ES-I3 (cell line): Measurements from ENCODE around the gene OXTR.
"Not testable (repeated sequence)": the region's sequence is repeated elsewhere in the genome, so short reads cannot be mapped to it uniquely, and the experiment has no call there.

Source experiments
- H3K36me3 ChIP-seq: 2 replicates; pipeline ENCODE4 v1.6.1; 2013; ENCODE audit warnings: mild to moderate bottlenecking, low read length, control low read depth, moderate library complexity; ENCODE audit not compliant: insufficient read depth
- H3K4me1 ChIP-seq: 2 replicates; pipeline ENCODE4 v1.6.1; 2013; ENCODE audit warnings: mild to moderate bottlenecking, control low read depth, low read length; ENCODE audit not compliant: insufficient read depth
- H3K9ac ChIP-seq: 2 replicates; pipeline ENCODE4 v1.6.1; 2013; ENCODE audit warnings: low read depth, mild to moderate bottlenecking, low read length, moderate library complexity
- H3K9me3 ChIP-seq: 2 replicates; pipeline ENCODE4 v1.6.1; 2013; ENCODE audit warnings: mild to moderate bottlenecking, low read length, moderate library complexity; ENCODE audit not compliant: control insufficient read depth, insufficient read depth

The OXTR gene

DNA sequence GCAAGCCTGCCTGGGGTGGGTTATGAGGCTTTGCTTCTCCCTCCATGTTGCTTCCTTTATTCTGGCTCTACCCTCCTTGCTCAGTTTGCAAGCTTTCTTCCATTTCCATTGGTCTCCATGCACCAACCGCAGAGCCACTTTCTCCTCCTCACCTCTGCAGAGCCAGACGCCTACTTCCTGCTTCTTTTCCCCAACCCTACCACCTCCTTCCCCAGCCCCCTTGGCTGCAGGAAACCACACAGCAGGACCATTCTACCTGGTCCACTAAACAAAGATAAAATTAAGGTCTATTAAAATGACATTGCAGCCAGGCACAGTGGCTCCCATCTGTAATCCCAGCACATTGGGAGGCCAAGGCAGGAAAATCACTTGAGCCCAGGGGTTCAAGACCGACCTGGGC is 45.8 kb downstream of the OXTR start:
- H3K9me3 ChIP-seq = no peaks in the 10 kb centered on the region
- H3K4me1 ChIP-seq = peaks cover 17% of the 10 kb centered on the region; the same call in 1 of the 2 replicates
- H3K9ac ChIP-seq = no peak overlapping the region
- H3K36me3 ChIP-seq = no peaks in the 10 kb centered on the region

DNA sequence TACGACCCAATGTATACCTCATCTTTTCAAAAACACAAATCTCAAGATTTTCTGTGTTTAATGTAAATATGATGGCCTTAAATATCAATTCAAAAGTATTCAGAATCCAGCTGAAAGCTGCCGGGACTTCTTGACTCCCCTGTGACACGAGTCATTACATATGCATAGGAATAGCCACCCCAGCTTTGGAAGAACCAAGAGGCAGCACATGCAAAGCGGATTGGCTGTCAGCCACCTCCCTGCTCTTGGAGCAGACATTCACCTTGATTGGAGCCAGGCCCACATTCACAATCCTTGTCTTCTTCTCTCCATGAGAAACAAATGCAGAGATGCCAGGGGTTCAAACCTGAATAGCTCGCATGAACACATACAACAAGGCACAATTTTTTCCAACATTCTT is 46.6 kb downstream of the OXTR start:
- Histone ChIP-seq H3K9me3 (no peaks in the 10 kb centered on the region), H3K36me3 (no peaks in the 10 kb centered on the region), H3K4me1 (peaks cover 15% of the 10 kb centered on the region; the same call in 1 of the 2 replicates), H3K9ac (no peak overlapping the region)

DNA sequence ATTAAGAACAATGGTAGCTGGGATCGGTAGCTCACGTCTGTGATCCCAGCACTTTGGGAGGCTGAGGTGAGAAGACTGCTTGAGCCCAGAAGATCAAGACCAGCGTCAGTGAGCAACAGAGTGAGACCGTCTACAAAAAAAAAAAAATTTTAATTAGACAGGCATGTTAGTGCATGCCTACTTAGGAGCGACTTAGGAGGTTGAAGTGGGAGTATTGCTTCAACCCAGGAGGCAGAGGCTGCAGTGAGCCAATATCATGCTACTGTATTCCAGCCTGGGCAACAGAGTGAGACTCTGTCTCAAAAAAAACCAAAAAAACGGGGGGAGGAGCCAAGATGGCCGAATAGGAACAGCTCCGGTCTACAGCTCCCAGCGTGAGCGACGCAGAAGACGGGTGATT is 53.7 kb downstream of the OXTR start:
- H3K4me1 ChIP-seq, H3K9me3 ChIP-seq, H3K36me3 ChIP-seq, H3K9ac ChIP-seq: not testable (repeated sequence)

DNA sequence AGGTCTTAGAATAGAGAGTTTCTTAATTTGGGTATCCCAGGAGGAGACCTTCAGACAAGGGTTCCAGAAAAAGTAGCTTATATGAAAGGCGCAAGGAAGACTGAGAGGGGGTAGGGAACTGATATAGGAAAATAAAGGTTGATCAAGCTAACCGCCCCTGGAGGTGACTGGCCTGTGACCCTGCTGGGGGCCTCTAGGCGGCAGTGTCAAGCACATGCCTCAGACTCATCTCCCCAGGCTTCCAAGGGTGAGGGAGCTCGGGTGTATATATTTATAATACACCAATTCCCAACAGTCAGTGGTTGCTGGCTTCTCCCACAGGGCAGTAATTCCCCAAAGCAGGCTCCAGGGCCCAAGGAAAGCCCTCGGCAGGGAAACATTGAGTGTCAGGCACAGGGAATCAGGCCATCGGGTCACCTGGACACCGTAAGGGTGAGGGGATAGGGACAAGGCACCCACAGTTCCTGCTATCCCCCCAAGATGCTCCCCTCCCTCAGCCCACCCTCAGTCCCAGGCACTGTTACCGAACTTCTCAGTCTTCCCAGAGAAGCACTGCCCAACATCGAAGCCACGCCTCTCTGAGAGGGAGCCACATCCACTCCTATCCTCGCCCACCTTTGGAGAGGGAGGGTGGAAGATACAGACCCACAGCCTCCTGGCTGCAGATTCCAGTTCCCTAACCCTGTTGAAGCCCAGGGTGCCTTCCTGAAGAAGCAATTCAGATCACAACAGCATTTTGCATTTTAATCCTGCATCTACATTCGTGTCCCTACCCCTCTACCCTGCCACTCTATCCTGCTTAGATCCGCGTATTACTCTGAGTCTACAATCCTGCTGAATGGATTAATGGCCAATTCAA is 55.3 kb downstream of the OXTR start:
- H3K4me1 ChIP-seq = no peaks in the 10 kb centered on the region
- H3K36me3 ChIP-seq = no peaks in the 10 kb centered on the region
- no peak overlapping the region for H3K9ac ChIP-seq
- H3K9me3 ChIP-seq = no peaks in the 10 kb centered on the region

DNA sequence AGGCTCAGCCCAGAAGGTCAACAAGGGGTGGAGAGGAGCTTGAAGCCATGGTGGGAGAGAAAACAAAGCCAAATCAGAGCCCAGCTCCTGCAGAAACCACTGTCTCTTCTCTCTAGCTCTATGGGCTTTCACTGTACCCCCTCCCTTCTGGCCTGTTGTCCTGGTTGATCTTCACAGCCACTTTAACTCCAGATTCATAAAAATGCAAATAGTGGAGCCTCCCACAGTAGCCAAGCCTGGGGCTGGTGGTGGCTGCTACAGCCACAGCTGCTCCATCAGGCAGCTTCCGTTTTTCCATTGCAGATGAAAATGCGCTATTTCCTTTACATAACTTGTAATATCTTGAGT is 56.5 kb downstream of the OXTR start:
- H3K4me1 ChIP-seq = no peaks in the 10 kb centered on the region
- no peaks in the 10 kb centered on the region for H3K36me3 ChIP-seq
- H3K9ac ChIP-seq = no peak overlapping the region
- H3K9me3 ChIP-seq = no peaks in the 10 kb centered on the region

DNA sequence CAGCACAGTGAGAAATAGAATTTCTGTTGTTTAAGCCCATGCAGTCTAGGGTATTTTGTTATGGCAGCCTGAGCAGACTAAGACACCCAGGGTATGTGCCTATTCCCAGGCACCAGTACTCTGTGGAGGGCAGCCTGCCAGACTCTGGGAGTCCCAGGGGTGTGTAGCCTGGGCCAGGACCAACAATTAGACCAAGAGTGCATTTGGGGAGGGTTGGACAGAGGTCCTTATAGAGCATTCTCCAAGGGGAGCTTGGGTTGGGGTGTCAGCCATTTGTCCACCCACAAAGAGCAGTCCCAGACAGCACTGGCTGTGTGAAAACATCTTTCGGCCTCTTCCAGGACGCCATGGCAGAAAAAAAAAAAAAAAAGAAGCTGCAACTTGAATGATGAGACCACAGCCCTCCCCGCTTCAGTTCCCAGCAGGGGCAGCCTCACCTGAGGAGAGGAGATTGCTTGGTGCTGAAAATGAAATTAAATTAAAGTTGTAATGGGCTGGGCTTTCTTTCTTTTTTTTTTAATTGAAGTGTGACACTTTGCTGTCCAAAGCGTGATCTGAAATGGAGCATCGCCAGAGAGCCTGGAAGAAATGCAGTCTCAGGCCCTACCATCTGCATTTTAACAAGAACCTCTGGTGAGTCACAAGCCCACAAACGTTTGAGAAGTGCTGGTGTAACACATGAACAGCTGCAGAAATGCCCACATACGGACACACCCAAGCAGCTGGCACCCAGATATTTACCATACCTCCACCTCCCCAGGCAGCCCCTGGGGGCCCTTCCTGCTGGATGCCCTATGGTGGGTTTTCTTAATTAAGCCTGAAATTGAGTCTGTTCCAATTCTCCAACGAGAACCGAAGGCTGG is 57.1 kb downstream of the OXTR start:
- H3K36me3 ChIP-seq = no peaks in the 10 kb centered on the region
- no peaks in the 10 kb centered on the region for H3K4me1 ChIP-seq
- no peaks in the 10 kb centered on the region for H3K9me3 ChIP-seq
- H3K9ac ChIP-seq = no peak overlapping the region

DNA sequence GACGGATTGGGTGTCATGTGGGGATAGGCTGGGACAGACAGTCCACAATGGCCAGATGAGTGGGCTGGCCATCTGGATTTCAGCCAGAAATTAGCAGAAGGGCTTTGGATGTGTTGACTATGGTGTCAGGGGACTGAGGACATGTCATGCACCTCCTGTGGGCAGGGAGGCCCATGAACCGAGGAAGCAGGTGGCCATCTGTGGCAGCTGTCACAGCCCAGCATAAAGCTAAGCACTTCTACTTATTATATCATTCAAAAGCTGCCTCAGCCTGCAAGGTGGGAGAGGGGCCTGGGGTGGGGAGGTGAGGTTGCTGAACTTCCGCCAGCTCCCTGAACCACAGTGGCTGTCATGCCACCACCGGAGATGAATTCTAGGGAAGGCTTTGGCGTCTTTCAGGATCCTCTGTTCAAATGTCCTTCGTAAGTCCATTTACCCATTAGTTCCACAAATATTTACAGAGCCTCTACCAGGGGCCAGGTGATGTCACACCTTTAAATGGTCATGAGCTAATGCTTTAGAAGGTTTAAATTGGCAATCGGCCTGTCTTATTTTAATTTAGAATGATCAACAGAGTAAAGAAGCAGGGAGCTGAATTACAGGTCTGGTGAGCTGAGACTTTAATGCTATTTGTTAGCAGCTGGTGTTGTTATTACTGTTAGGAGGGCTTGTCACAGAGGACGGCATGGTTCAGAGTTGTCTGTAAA is 59.5 kb downstream of the OXTR start:
- Histone ChIP-seq H3K36me3 (no peaks in the 10 kb centered on the region), H3K9ac (no peak overlapping the region), H3K4me1 (no peaks in the 10 kb centered on the region)

DNA sequence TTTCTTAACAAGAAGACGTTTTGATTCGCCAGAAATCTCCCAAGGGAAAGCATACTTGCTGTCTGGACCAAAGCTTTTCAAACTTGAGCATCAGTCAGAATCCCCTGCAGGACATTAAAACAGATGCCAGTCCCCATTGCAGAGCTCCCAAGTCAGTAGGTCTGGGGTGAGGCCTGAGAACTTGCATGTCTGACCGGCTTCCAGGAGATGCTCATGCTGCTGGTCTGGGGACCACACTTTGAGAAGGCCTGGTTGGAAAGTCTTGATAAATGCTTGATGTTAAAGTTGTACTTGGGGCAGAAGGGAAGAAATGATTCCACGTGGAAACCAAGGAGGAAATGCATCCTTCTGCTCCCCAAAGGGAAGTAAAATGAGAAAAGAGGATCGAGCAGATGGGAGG is 60.1 kb downstream of the OXTR start:
- H3K36me3 ChIP-seq = no peaks in the 10 kb centered on the region
- no peaks in the 10 kb centered on the region for H3K4me1 ChIP-seq
- H3K9ac ChIP-seq = no peak overlapping the region
- no peaks in the 10 kb centered on the region for H3K9me3 ChIP-seq

More for the DNA sequence above, 59.5 kb downstream of the OXTR start:
- no peaks in the 10 kb centered on the region for H3K9me3 ChIP-seq

DNA sequence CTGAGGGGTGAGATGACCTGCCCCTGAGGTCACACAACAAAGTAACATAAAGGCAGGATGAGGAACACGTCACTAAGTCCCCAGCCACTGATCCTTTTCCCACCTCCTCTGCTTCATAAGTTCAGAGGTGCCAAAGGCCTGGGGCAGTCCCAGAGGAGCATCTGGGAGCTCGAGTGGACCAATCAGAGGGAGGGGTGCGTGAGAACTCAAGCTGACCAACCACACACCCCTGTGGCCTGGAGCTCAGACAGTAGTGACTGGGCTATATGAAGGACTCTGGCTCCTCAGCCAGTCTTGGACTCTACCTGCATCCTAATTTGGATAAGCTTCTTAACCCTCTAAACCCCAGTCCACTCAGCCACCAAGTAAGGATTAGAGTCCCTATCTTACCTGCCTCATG is 63.8 kb downstream of the OXTR start:
- Histone ChIP-seq H3K4me1 (no peaks in the 10 kb centered on the region), H3K36me3 (no peaks in the 10 kb centered on the region), H3K9ac (no peak overlapping the region), H3K9me3 (no peaks in the 10 kb centered on the region)

DNA sequence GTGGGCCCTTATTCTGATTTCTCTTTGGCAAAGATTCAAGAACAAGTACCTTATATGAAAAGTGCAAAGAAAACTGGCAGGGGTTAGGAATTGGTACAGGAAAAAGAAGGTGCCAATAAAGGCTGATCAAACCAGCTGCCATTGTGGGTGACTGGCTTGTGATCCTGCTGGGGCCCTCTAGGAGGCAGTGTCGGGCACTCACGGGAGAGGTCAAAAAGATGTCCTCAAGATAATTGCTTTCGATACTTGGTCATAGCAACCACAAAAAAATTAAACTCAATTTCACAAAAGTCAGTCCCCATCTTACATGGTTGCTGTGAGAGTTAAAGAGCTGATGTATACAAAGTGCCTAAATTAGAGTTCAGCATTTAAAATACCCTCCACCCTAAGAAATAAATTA is 66.9 kb downstream of the OXTR start:
- Histone ChIP-seq H3K36me3 (no peaks in the 10 kb centered on the region), H3K9ac (no peak overlapping the region), H3K4me1 (no peaks in the 10 kb centered on the region), H3K9me3 (no peaks in the 10 kb centered on the region)
